Measurements from ENCODE around the gene ADGRB3. TPM values are rescaled to one million over a fixed set of nuclear protein-coding genes. Genes with fewer than 3 reads are reported as not detected.

Gene ADGRB3
- total and polyA plus RNA-seq, 10 of the 15 experiments (the other 5 are each of a cell fraction or from before 2014, with no cell fraction given) = 0.03 to 0.06 TPM; not detected in 8

DNA sequence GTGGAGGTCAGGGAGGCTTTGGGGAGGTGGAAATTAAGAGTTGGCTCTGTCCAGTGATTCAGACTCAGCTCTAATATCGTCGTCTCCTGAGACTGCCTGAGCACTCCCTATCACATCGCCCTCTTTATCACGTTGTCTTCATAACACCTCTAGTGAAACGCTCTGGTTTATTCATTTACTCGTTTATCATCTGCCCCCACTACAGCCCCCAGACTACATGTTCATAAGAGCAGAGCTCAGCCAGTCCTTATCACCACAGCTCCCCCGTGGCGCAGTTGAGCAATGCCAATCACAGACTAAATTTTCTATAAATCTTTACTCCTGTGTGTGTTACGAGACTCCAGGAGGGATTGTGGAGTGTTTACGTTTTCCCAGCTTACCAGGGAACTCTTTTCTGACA lies 316.2 kb downstream of the ADGRB3 start:
- Histone ChIP-seq H3K9me3 (replicated peaks; ENCODE audit: control insufficient read depth, insufficient read depth, low read length) (no peaks in the 10 kb centered on the region), H3K79me2 (ENCODE audit: control insufficient read depth, insufficient read depth, low read length) (no peaks in the 10 kb centered on the region), H3K27ac (ENCODE audit: control insufficient read depth, insufficient read depth) (no peak overlapping the region), H3K4me1 (ENCODE audit: control insufficient read depth, insufficient read depth, low read length) (no peaks in the 10 kb centered on the region), H2AFZ (ENCODE audit: control insufficient read depth, low read depth, low read length) (no peak overlapping the region), H3K9ac (ENCODE audit: control insufficient read depth, insufficient read depth, low read length) (no peak overlapping the region), H4K20me1 (ENCODE audit: control insufficient read depth, insufficient read depth) (no peaks in the 10 kb centered on the region), H3K4me2 (ENCODE audit: control insufficient read depth, insufficient read depth) (no peak overlapping the region), H3K27me3 (replicated peaks in 1 of 2; ENCODE audit: control insufficient read depth in 2 of 2, insufficient read depth in 2 of 2, low read length in 1 of 2) (no peaks in the 10 kb centered on the region), H3K36me3 (ENCODE audit: control insufficient read depth in 2 of 2, insufficient read depth in 2 of 2, low read length in 1 of 2) (no peaks in the 10 kb centered on the region), H3K4me3 (no peak overlapping the region)
- CTCF ChIA-PET = interaction anchor here (0.7 kb wide), 1 partner anchor 20 kb away, joined by 3 read pairs; no protein-coding TSS in a partner anchor
- POLR2A ChIA-PET = no interaction called here
- intact Hi-C loops (cut with micrococcal nuclease; ENCODE audit: unreplicated experiment) = no loop called here
- RAD21 ChIA-PET (ENCODE audit: unreplicated experiment) = no interaction called here
- 18% methylated on average over 10 of the region's 10 CpGs for WGBS (ENCODE audit: insufficient coverage, insufficient replicate concordance, low lambda C conversion rate, missing lambda C conversion rate)
- no peak for DNase-seq (ENCODE audit: low read depth, low spot score)
- FAIRE-seq = no peak
- ATAC-seq = no peak
- no TSS peak for BruUV-seq (replicated peaks)
- in situ Hi-C loops (cut with MboI) = loop anchor here (25.0 kb wide), 1 partner anchor 1161 kb away; no protein-coding TSS in a partner anchor
- SMC1A ChIA-PET (ENCODE audit: uncharacterized antibody, unreplicated experiment) = no interaction called here
- no peak for TF ChIP-seq KAT2A (conservative IDR thresholded peaks at IDR 0.05; ENCODE audit: control insufficient read depth, low read depth, low read length)
- no peak for TF ChIP-seq BMI1 (IDR thresholded peaks at IDR 0.05; ENCODE audit: borderline replicate concordance)
- no peak for TF ChIP-seq CEBPB (IDR thresholded peaks at IDR 0.05; ENCODE audit: borderline replicate concordance in 1 of 2, low read depth in 2 of 2, low read length in 2 of 2)
- TF ChIP-seq JUND (IDR thresholded peaks at IDR 0.05; ENCODE audit: low read depth, low read length) = no peak
- TF ChIP-seq, protein P1, sequence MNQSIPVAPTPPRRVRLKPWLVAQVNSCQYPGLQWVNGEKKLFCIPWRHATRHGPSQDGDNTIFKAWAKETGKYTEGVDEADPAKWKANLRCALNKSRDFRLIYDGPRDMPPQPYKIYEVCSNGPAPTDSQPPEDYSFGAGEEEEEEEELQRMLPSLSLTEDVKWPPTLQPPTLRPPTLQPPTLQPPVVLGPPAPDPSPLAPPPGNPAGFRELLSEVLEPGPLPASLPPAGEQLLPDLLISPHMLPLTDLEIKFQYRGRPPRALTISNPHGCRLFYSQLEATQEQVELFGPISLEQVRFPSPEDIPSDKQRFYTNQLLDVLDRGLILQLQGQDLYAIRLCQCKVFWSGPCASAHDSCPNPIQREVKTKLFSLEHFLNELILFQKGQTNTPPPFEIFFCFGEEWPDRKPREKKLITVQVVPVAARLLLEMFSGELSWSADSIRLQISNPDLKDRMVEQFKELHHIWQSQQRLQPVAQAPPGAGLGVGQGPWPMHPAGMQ (IDR thresholded peaks at IDR 0.05; ENCODE audit: borderline replicate concordance) = no peak
- no peak for TF ChIP-seq SPI1 (IDR thresholded peaks at IDR 0.05; ENCODE audit: borderline replicate concordance, insufficient read depth, low read depth, low read length)
- no peak for TF ChIP-seq KLF5 (IDR thresholded peaks at IDR 0.05; ENCODE audit: partially characterized antibody)
- no peak for TF ChIP-seq PML (IDR thresholded peaks at IDR 0.05; ENCODE audit: low read length)
- no peak for TF ChIP-seq MTA3 (IDR thresholded peaks at IDR 0.05; ENCODE audit: borderline replicate concordance, low read length)
- no peak for TF ChIP-seq NFYB (IDR thresholded peaks at IDR 0.05; ENCODE audit: insufficient read depth, low read depth, low read length)
- no peak for TF ChIP-seq HSF1 (IDR thresholded peaks at IDR 0.05; ENCODE audit: low read depth, low read length)
- no peak for TF ChIP-seq MLLT1 (IDR thresholded peaks at IDR 0.05)
- TF ChIP-seq, protein P2, sequence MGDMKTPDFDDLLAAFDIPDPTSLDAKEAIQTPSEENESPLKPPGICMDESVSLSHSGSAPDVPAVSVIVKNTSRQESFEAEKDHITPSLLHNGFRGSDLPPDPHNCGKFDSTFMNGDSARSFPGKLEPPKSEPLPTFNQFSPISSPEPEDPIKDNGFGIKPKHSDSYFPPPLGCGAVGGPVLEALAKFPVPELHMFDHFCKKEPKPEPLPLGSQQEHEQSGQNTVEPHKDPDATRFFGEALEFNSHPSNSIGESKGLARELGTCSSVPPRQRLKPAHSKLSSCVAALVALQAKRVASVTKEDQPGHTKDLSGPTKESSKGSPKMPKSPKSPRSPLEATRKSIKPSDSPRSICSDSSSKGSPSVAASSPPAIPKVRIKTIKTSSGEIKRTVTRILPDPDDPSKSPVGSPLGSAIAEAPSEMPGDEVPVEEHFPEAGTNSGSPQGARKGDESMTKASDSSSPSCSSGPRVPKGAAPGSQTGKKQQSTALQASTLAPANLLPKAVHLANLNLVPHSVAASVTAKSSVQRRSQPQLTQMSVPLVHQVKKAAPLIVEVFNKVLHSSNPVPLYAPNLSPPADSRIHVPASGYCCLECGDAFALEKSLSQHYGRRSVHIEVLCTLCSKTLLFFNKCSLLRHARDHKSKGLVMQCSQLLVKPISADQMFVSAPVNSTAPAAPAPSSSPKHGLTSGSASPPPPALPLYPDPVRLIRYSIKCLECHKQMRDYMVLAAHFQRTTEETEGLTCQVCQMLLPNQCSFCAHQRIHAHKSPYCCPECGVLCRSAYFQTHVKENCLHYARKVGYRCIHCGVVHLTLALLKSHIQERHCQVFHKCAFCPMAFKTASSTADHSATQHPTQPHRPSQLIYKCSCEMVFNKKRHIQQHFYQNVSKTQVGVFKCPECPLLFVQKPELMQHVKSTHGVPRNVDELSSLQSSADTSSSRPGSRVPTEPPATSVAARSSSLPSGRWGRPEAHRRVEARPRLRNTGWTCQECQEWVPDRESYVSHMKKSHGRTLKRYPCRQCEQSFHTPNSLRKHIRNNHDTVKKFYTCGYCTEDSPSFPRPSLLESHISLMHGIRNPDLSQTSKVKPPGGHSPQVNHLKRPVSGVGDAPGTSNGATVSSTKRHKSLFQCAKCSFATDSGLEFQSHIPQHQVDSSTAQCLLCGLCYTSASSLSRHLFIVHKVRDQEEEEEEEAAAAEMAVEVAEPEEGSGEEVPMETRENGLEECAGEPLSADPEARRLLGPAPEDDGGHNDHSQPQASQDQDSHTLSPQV (IDR thresholded peaks at IDR 0.05) = no peak
